C4-2B (cell line): ENCODE results near the gene JAGN1.

Experiments
- ZFX ChIP-seq: fragments of 450-650 bp; IDR thresholded peaks from 2 replicates; pipeline ENCODE4 v1.6.1; 2017
- TF ChIP-seq, protein P1 (sequence below): fragments of 450-650 bp; conservative IDR thresholded peaks from 2 replicates; pipeline ENCODE4 v1.5.1; 2017; ENCODE audit warnings: mild to moderate bottlenecking

DNA sequence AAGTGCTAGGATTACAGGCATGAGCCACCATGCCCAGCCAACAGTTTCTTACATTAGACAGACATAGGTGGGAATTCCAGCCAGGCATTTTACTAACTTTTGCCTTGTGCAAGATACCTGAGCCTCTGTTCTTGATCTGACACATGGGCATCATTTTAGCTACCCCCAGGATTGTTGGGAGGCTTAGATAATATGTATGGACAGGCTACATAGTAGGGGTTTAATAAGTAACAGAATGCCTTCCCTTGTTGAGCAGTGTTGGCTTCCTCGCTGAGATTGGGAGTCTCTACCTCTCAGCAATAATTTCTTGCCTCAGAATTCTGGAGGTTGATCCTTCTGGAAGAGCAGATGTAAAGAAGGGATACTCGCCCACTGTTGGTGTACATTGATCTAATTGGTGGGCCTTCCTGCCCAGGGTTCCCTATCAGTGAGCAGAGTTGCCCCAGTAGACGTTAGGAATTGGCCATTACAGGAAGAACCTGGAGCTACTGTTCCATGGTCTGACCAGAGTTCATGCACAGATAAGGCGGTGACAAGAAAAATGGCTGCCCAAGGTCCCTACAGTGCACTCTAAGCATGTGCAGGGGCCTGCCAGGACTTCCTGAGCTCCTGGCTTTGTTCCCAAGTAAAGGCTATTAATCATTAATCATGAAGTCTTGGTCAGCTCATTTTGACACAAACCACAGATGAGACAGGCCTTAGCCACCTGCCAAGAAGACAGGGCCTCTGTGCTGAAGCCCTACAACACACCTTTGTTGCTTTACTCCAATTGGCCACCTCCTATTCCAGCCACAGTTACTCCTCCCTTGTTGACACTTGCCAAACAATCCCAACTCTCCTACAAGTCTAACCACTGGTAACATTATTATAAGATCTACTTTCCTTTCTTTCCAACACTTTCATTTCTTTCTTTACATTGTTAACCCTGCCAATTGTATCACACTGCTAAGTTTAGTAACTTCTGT lies 7.3 kb downstream of the JAGN1 start:
- TF ChIP-seq, protein P1, sequence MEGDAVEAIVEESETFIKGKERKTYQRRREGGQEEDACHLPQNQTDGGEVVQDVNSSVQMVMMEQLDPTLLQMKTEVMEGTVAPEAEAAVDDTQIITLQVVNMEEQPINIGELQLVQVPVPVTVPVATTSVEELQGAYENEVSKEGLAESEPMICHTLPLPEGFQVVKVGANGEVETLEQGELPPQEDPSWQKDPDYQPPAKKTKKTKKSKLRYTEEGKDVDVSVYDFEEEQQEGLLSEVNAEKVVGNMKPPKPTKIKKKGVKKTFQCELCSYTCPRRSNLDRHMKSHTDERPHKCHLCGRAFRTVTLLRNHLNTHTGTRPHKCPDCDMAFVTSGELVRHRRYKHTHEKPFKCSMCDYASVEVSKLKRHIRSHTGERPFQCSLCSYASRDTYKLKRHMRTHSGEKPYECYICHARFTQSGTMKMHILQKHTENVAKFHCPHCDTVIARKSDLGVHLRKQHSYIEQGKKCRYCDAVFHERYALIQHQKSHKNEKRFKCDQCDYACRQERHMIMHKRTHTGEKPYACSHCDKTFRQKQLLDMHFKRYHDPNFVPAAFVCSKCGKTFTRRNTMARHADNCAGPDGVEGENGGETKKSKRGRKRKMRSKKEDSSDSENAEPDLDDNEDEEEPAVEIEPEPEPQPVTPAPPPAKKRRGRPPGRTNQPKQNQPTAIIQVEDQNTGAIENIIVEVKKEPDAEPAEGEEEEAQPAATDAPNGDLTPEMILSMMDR: no peak
- TF ChIP-seq ZFX: no peak
